ENCODE measurements around the gene GRHL3.
"Not testable (repeated sequence)": the region's sequence is repeated elsewhere in the genome, so short reads cannot be mapped to it uniquely, and the experiment has no call there.

- TF ChIP-seq, protein P1, sequence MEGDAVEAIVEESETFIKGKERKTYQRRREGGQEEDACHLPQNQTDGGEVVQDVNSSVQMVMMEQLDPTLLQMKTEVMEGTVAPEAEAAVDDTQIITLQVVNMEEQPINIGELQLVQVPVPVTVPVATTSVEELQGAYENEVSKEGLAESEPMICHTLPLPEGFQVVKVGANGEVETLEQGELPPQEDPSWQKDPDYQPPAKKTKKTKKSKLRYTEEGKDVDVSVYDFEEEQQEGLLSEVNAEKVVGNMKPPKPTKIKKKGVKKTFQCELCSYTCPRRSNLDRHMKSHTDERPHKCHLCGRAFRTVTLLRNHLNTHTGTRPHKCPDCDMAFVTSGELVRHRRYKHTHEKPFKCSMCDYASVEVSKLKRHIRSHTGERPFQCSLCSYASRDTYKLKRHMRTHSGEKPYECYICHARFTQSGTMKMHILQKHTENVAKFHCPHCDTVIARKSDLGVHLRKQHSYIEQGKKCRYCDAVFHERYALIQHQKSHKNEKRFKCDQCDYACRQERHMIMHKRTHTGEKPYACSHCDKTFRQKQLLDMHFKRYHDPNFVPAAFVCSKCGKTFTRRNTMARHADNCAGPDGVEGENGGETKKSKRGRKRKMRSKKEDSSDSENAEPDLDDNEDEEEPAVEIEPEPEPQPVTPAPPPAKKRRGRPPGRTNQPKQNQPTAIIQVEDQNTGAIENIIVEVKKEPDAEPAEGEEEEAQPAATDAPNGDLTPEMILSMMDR (IDR thresholded peaks at IDR 0.05) = not testable (repeated sequence)
- not testable (repeated sequence) for TF ChIP-seq EZH2, EZH2phosphoT487 (IDR thresholded peaks at IDR 0.05)
Measured at GRCh38 chr1:24274203-24275103, 44.7 kb upstream of the GRHL3 start.

Data from neural progenitor cell (in vitro differentiated cells).